ENCODE data around the gene PEX16. TPM values are rescaled to one million over a fixed set of nuclear protein-coding genes. Genes with fewer than 3 reads are reported as not detected.

The PEX16 gene
- total and polyA plus RNA-seq, 9 of the 15 experiments (the other 6 are each of a cell fraction or from before 2014, with no cell fraction given) = 1.5 to 43.9 (median 14.6) TPM

- no peak for TF ChIP-seq CBFA2T2 (conservative IDR thresholded peaks at IDR 0.05)
Observed at GRCh38 chr11:45942381-45942780, 24.7 kb upstream of the PEX16 start (continued).

- POLR2A ChIA-PET = interaction anchor here (0.9 to 1.2 kb wide), 2 partner anchors 42 to 54 kb away, joined by 3 read pairs; no protein-coding TSS in a partner anchor
- H3K4me2 ChIP-seq (ENCODE audit: insufficient read depth, low read length) = no peak overlapping the region
- FAIRE-seq (no peak), DNase-seq (ENCODE audit: extremely low read depth in 1 of 4, low spot score in 3 of 4) (no peak), ATAC-seq (no peak)
- peaks cover 28% of the 10 kb centered on the region; the same call in 2 of the 3 replicates for H3K36me3 ChIP-seq (ENCODE audit: control insufficient read depth, insufficient read depth, low read length)
- no peaks in the 10 kb centered on the region for H3K9me1 ChIP-seq (ENCODE audit: control insufficient read depth, insufficient read depth, low read length)
- H3K27me3 ChIP-seq (ENCODE audit: control insufficient read depth in 2 of 2, insufficient read depth in 2 of 2, low read length in 2 of 2) = no peaks in the 10 kb centered on the region
- in situ Hi-C loops (cut with MboI) = no loop called here
- CTCF ChIA-PET (ENCODE audit: low intra/inter-chr PET ratio) = no interaction called here
- H3K9me3 ChIP-seq (replicated peaks; ENCODE audit: control insufficient read depth, insufficient read depth, low read depth, low read length) = no peaks in the 10 kb centered on the region
- intact Hi-C loops (cut with micrococcal nuclease) = loop anchor here (10.0 kb wide), 1 partner anchor 66 kb away; no protein-coding TSS in a partner anchor
- no peaks in the 10 kb centered on the region for H3K79me2 ChIP-seq (ENCODE audit: control insufficient read depth, insufficient read depth, low read length)
- H3K9ac ChIP-seq (ENCODE audit: insufficient read depth in 1 of 2, low read depth in 2 of 2, low read length in 2 of 2) = no peak overlapping the region
- H3K27ac ChIP-seq (ENCODE audit: extremely low read depth, low read depth, low read length) = no peak overlapping the region
- H2AFZ ChIP-seq (ENCODE audit: low read depth, low read length) = no peak overlapping the region
- TF ChIP-seq CEBPG (CRISPR knock-in tag; IDR thresholded peaks at IDR 0.05) (no peak), CEBPG (tag; conservative IDR thresholded peaks at IDR 0.05 in 1 of 2, IDR thresholded peaks at IDR 0.05 in 1 of 2) (0 out of 4 replicates have a peak, but pooled peaks of 1 of the 2 experiments have one; percentile 26), PHF8 (IDR thresholded peaks at IDR 0.05; ENCODE audit: borderline replicate concordance, low read length) (no peak), IFI16 (CRISPR knock-in tag; IDR thresholded peaks at IDR 0.05) (no peak), ZNF24 (IDR thresholded peaks at IDR 0.05) (no peak), PCBP2 (IDR thresholded peaks at IDR 0.05; ENCODE audit: low read depth, low read length, poor library complexity, severe bottlenecking) (no peak), SOX6 (IDR thresholded peaks at IDR 0.05) (no peak), ATF3 (IDR thresholded peaks at IDR 0.05) (peak; percentile 71), ATF3 (CRISPR knock-in tag; conservative IDR thresholded peaks at IDR 0.05) (no peak)
- no TSS peak for BruUV-seq (replicated peaks)
- peaks cover 0 to 8% of the 10 kb centered on the region in 2 experiments; a peak in 3 of 5 replicates for H3K4me1 ChIP-seq (replicated peaks in 1 of 2; ENCODE audit: control insufficient read depth in 2 of 2, insufficient read depth in 2 of 2, low read length in 2 of 2)
- no peaks in the 10 kb centered on the region for H4K20me1 ChIP-seq (replicated peaks; ENCODE audit: control insufficient read depth, insufficient read depth, low read length)
- H3K4me3 ChIP-seq = no peak overlapping the region
- WGBS (ENCODE audit: insufficient coverage, low coverage, missing lambda C conversion rate) = 74% methylated on average over 4 of the region's 4 CpGs
Observed at GRCh38 chr11:45941285-45941684, 23.6 kb upstream of the PEX16 start.

Measured in K562 (cell line).